Thymus (tissue), 11 donors: ENCODE results near the gene PLA2G1B. TPM values are rescaled to one million over a fixed set of nuclear protein-coding genes. Genes with fewer than 3 reads are reported as not detected.

Experiments used
- DNase-seq, 9 donors: peaks; one replicate each; pipeline ENCODE4 v3.0.0-alpha.2; 2013; ENCODE audit warnings: low spot score in 9 of 9, low read depth in 6 of 9, missing footprints in 1 of 9
- H3K27ac ChIP-seq, 2 donors: one replicate each; pipeline ENCODE4 v1.5.1; 2013; ENCODE audit warnings: control low read depth in 1 of 2, low read depth in 1 of 2, low read length in 1 of 2, mild to moderate bottlenecking in 1 of 2, moderate library complexity in 1 of 2
- H3K27me3 ChIP-seq, 2 donors: one replicate each; pipeline ENCODE4 v1.5.1; 2013; ENCODE audit warnings: low read length in 1 of 2; ENCODE audit not compliant: control insufficient read depth in 2 of 2, insufficient read depth in 1 of 2
- H3K36me3 ChIP-seq, 2 donors: one replicate each; pipeline ENCODE4 v1.5.1; 2013; ENCODE audit warnings: low read length in 1 of 2, mild to moderate bottlenecking in 1 of 2, moderate library complexity in 1 of 2; ENCODE audit not compliant: control insufficient read depth in 2 of 2, insufficient read depth in 2 of 2
- H3K4me1 ChIP-seq, 2 donors: one replicate each; pipeline ENCODE4 v1.5.1; 2013; ENCODE audit warnings: low read length in 2 of 2; ENCODE audit not compliant: control insufficient read depth in 2 of 2, insufficient read depth in 2 of 2
- H3K4me3 ChIP-seq, 2 donors: one replicate each; pipeline ENCODE4 v1.5.1; 2013; ENCODE audit warnings: low read length in 2 of 2, control low read depth in 1 of 2, mild to moderate bottlenecking in 1 of 2
- H3K9me3 ChIP-seq, 2 donors: one replicate each; pipeline ENCODE4 v1.5.1; 2013; ENCODE audit warnings: low read length in 1 of 2, mild to moderate bottlenecking in 1 of 2; ENCODE audit not compliant: control insufficient read depth in 2 of 2, insufficient read depth in 1 of 2
- WGBS: extraction: QIAGEN DNeasy Blood & Tissue Kit; methylation state at CpG from one replicate; pipeline ENCODE4 v1.1.7; 2013; 5-methylcytosine and 5-hydroxymethylcytosine counted together
- polyA plus RNA-seq: library from polyadenylated mRNA; stranded (reverse); fragments of 200-250 nt; gene quantifications from one replicate; pipeline ENCODE4 v1.2.3, GENCODE V29; 2013
- total RNA-seq: library from RNA; stranded (reverse); fragments of 120-200 nt; gene quantifications from one replicate; pipeline ENCODE4 v1.2.4, GENCODE V29; 2013
- donor health status: healthy.

PLA2G1B gene
- total and polyA plus RNA-seq, 2 donors: 0.09 to 1.5 TPM

DNA sequence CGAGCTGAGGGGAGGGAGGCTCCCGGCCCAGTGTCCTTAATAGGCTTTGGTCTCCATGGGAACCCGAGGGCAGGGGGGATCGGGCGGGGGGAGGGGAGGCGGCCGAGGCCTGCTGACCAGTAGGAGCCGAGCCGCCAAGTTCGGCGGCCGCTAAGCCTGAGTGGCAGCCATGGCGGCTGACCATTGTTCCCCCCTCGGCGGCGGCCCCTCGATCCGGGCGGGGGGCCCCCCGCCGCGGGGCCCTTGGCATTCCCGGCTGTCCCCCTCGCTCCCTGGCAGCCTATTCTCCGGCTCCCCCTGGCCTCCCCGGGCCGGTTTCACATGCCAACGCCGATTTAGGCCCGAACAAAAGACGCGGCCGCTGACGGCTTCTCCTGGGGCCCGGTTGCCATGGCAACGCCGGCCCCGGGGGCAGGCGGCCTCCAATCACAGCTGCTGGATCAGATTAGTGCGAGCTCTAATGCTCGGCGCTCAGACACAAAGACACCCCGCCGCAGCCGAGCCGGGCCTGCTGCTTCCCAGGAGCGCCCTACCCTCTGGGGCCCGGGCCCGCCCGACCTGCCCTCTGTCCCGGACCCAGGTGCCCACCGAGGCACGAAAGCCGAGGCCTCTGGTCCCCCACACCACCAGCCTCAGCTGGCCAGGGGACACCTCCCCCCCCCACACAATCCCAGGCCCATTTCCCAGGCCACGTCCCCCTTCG, 34.1 kb upstream of the PLA2G1B start:
- Histone ChIP-seq H3K27me3 (peaks cover 34 to 93% of the 10 kb centered on the region in 2 donors), H3K9me3 (peaks cover 0 to 2% of the 10 kb centered on the region in 2 donors), H3K4me3 (peak overlapping the region in 1 of 2 donors; percentile 12), H3K4me1 (peaks cover 0 to 7% of the 10 kb centered on the region in 2 donors), H3K36me3 (no peaks in the 10 kb centered on the region), H3K27ac (no peak overlapping the region)
- WGBS: 13% methylated on average over 56 of the region's 56 CpGs
- DNase-seq: peak in 6 of 9 donors; percentile 14 to 51 (median 28)

- no peaks in the 10 kb centered on the region for H3K36me3 ChIP-seq
- no peak for DNase-seq
- no peak overlapping the region for H3K27ac ChIP-seq
- 90% methylated on average over 1 of the region's 1 CpG for WGBS
- peaks cover 25 to 69% of the 10 kb centered on the region in 2 donors for H3K27me3 ChIP-seq
- H3K4me1 ChIP-seq: peaks cover 0 to 7% of the 10 kb centered on the region in 2 donors
- no peak overlapping the region for H3K4me3 ChIP-seq
- peaks cover 0 to 4% of the 10 kb centered on the region in 2 donors for H3K9me3 ChIP-seq
Observed at GRCh38 chr12:120359128-120359527, 31.5 kb upstream of the PLA2G1B start.

DNA sequence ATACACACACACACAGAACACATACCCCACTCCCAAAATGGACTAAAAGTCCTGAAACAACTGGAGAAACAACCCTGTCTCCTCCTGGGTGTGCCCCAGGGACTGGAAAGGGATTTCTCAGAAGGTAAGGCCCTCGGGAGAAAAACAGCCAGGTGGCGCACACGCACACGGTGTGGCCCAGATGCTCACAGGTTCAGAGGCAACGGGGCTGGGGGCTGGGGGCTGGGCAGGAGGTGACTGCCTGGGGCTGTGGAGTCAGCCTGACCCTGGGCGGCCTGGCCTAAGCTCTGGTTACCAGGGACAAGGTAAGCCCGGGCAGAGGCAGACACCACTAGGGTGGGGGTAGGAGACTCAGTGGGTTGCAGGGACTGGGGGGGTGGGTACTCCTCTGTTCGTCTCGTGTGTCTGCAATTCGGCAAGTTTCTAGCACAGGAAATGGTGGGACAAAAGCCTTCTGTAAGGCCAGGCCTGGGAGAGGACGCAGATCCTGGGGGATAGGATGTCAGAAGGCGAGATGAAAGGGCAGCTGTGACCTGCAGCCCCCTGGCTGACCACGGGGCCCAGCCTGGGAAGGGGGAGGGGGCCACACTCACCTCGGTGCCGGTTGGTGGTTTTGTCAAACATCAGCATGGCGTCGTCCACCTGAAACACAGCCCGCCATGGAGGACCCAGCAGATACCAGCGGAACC, 31.0 kb upstream of the PLA2G1B start:
- DNase-seq: no peak
- H3K27ac ChIP-seq: no peak overlapping the region
- H3K27me3 ChIP-seq: peaks cover 24 to 65% of the 10 kb centered on the region in 2 donors
- WGBS: 60% methylated on average over 19 of the region's 19 CpGs
- H3K4me1 ChIP-seq: peaks cover 0 to 7% of the 10 kb centered on the region in 2 donors
- peaks cover 0 to 4% of the 10 kb centered on the region in 2 donors for H3K9me3 ChIP-seq
- no peaks in the 10 kb centered on the region for H3K36me3 ChIP-seq
- H3K4me3 ChIP-seq: no peak overlapping the region

DNA sequence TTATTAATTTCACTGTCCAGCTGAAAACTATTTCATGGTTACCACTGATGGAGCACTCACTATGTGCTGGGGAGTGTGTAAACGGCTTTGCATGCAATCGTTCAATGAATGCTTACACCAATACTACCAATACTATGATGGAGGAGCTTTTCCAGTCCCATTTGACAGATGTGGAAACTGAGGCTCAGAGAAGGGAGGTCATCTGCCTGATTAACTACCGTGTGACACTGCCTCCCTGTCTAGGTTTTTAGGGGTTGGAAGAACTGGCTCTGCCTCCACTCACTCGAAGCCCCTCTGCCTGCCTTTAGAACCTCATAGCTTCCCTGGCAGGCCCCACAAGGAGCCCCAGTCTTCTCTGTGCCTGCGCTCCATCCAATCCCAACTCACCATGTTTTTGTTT, 29.5 kb upstream of the PLA2G1B start:
- Histone ChIP-seq H3K27ac (no peak overlapping the region), H3K27me3 (peaks cover 16 to 54% of the 10 kb centered on the region in 2 donors), H3K9me3 (peaks cover 0 to 4% of the 10 kb centered on the region in 2 donors), H3K4me3 (no peak overlapping the region), H3K4me1 (peaks cover 0 to 7% of the 10 kb centered on the region in 2 donors), H3K36me3 (no peaks in the 10 kb centered on the region)
- 90% methylated on average over 5 of the region's 5 CpGs for whole genome bisulfite sequencing
- no peak for DNase-seq

- H3K27me3 ChIP-seq: peaks cover 13 to 49% of the 10 kb centered on the region in 2 donors
- no peak overlapping the region for H3K4me3 ChIP-seq
- 74% methylated on average over 13 of the region's 13 CpGs for WGBS
- peaks cover 0 to 2% of the 10 kb centered on the region in 2 donors for H3K4me1 ChIP-seq
- no peak overlapping the region for H3K27ac ChIP-seq
- H3K9me3 ChIP-seq: peaks cover 0 to 4% of the 10 kb centered on the region in 2 donors
- peak in 8 of 9 donors; percentile 16 to 56 (median 32) for DNase-seq
- no peaks in the 10 kb centered on the region for H3K36me3 ChIP-seq
Observed at GRCh38 chr12:120356567-120357030, 29.0 kb upstream of the PLA2G1B start.

GRCh38 chr12:120353556-120354317, 26.2 kb upstream of the PLA2G1B start:
- peaks cover 0 to 27% of the 10 kb centered on the region in 2 donors for H3K27me3 ChIP-seq
- no peaks in the 10 kb centered on the region for H3K4me1 ChIP-seq
- no peak overlapping the region for H3K4me3 ChIP-seq
- WGBS: 95% methylated on average over 4 of the region's 4 CpGs
- no peak overlapping the region for H3K27ac ChIP-seq
- DNase-seq: no peak
- no peaks in the 10 kb centered on the region for H3K36me3 ChIP-seq
- peaks cover 0 to 4% of the 10 kb centered on the region in 2 donors for H3K9me3 ChIP-seq

DNA sequence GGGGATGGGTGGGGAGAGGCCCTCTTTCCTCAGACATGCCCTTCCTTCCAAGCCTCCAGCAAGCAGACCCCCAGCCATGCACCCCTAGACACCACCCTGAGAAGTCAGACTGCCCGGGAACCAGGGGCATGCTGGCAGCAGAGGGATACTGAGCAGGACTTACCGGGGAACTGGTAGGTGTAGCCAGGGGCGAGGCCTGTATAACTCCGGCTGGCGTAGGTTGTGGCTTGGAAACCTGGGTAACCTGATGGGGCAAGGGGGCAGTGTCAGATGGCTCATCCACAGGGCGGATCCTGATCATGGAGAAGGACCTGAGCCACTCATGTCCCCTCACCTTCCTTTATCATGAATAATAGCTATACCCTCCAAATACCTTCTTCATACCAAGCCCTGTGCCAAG, 25.6 kb upstream of the PLA2G1B start:
- 96% methylated on average over 6 of the region's 6 CpGs for WGBS
- no peaks in the 10 kb centered on the region for H3K36me3 ChIP-seq
- no peaks in the 10 kb centered on the region for H3K4me1 ChIP-seq
- peaks cover 0 to 21% of the 10 kb centered on the region in 2 donors for H3K27me3 ChIP-seq
- no peak for DNase-seq
- H3K27ac ChIP-seq: no peak overlapping the region
- H3K4me3 ChIP-seq: no peak overlapping the region
- H3K9me3 ChIP-seq: peaks cover 0 to 4% of the 10 kb centered on the region in 2 donors

GRCh38 chr12:120352117-120352516, 24.5 kb upstream of the PLA2G1B start:
- H3K27ac ChIP-seq: no peak overlapping the region
- no peaks in the 10 kb centered on the region for H3K4me1 ChIP-seq
- H3K27me3 ChIP-seq: peaks cover 0 to 16% of the 10 kb centered on the region in 2 donors
- 91% methylated on average over 5 of the region's 5 CpGs for WGBS
- no peak overlapping the region for H3K4me3 ChIP-seq
- no peak for DNase-seq
- H3K36me3 ChIP-seq: no peaks in the 10 kb centered on the region
- peaks cover 0 to 4% of the 10 kb centered on the region in 2 donors for H3K9me3 ChIP-seq
